ENCODE data around the gene TMEM14B. TPM values are rescaled to one million over a fixed set of nuclear protein-coding genes. Genes with fewer than 3 reads are reported as not detected.
"Not testable (repeated sequence)": the region's sequence is repeated elsewhere in the genome, so short reads cannot be mapped to it uniquely, and the experiment has no call there.

Gene TMEM14B
- total RNA-seq, 2 experiments from 2014 or later = 41.8 to 44.1 TPM

- intact Hi-C loops (cut with DNase I, micrococcal nuclease) = no loop called here
- H3K4me1 Mint-ChIP-seq (ENCODE audit: low read depth) = no peaks in the 10 kb centered on the region
- H3K36me3 ChIP-seq (ENCODE audit: insufficient read depth, low read length) = peaks cover 3% of the 10 kb centered on the region
- H3K36me3 Mint-ChIP-seq (ENCODE audit: low read depth) = peaks cover 16% of the 10 kb centered on the region
- H3K9me3 ChIP-seq (ENCODE audit: control insufficient read depth in 1 of 2, insufficient read depth in 1 of 2, low read length in 2 of 2) = no peaks in the 10 kb centered on the region
- ATAC-seq (ENCODE audit: poor library complexity) = no peak
- H3K9me3 Mint-ChIP-seq = no peaks in the 10 kb centered on the region
- no peak overlapping the region for H3K4me3 Mint-ChIP-seq
- no peak overlapping the region for H3K4me3 ChIP-seq (ENCODE audit: low read length)
- H3K27ac Mint-ChIP-seq = no peak overlapping the region
- H3K27me3 ChIP-seq (ENCODE audit: control insufficient read depth in 1 of 2, insufficient read depth in 2 of 2, low read length in 2 of 2) = no peaks in the 10 kb centered on the region
- H3K4me1 ChIP-seq (ENCODE audit: insufficient read depth, low read length) = no peaks in the 10 kb centered on the region
- no peak for TF ChIP-seq CTCF (IDR thresholded peaks at IDR 0.05)
- POLR2A ChIA-PET = interaction anchor here (1.1 to 1.7 kb wide), 2 partner anchors 16 to 34 kb away, joined by 3 read pairs; no protein-coding TSS in a partner anchor
- no peaks in the 10 kb centered on the region for H3K27me3 Mint-ChIP-seq
- H3K27ac ChIP-seq (ENCODE audit: low read depth in 1 of 2, low read length in 2 of 2) = no peak overlapping the region
- DNase-seq = no peak
- CTCF ChIA-PET = no interaction called here
Measured at GRCh38 chr6:10736731-10737130, 10.9 kb upstream of the TMEM14B start.

GRCh38 chr6:10740061-10740460, 7.5 kb upstream of the TMEM14B start:
- Histone ChIP-seq H3K36me3 (ENCODE audit: insufficient read depth, low read length) (no peaks in the 10 kb centered on the region), H3K4me3 (ENCODE audit: low read length) (no peak overlapping the region), H3K27ac (ENCODE audit: low read depth in 1 of 2, low read length in 2 of 2) (no peak overlapping the region), H3K27me3 (ENCODE audit: control insufficient read depth in 1 of 2, insufficient read depth in 2 of 2, low read length in 2 of 2) (no peaks in the 10 kb centered on the region), H3K9me3 (ENCODE audit: control insufficient read depth in 1 of 2, insufficient read depth in 1 of 2, low read length in 2 of 2) (no peaks in the 10 kb centered on the region), H3K4me1 (ENCODE audit: insufficient read depth, low read length) (no peaks in the 10 kb centered on the region)
- no peaks in the 10 kb centered on the region for H3K9me3 Mint-ChIP-seq
- H3K4me1 Mint-ChIP-seq (ENCODE audit: low read depth) = peaks cover 3% of the 10 kb centered on the region
- ChIA-PET POLR2A (no interaction called here), CTCF (interaction anchor here (0.6 kb wide), 1 partner anchor 19 kb away, joined by 4 read pairs; no protein-coding TSS in a partner anchor)
- no peak overlapping the region for H3K27ac Mint-ChIP-seq
- H3K27me3 Mint-ChIP-seq = no peaks in the 10 kb centered on the region
- DNase-seq = no peak
- no peak overlapping the region for H3K4me3 Mint-ChIP-seq
- intact Hi-C loops (cut with DNase I, micrococcal nuclease) = no loop called here
- ATAC-seq (ENCODE audit: poor library complexity) = no peak
- no peaks in the 10 kb centered on the region for H3K36me3 Mint-ChIP-seq (ENCODE audit: low read depth)
- TF ChIP-seq CTCF (IDR thresholded peaks at IDR 0.05) = no peak

GRCh38 chr6:10741643-10742042, 6.0 kb upstream of the TMEM14B start:
- H3K9me3 Mint-ChIP-seq; H3K36me3 ChIP-seq (ENCODE audit: insufficient read depth, low read length); H3K36me3 Mint-ChIP-seq (ENCODE audit: low read depth); H3K4me3 ChIP-seq (ENCODE audit: low read length); H3K27ac ChIP-seq (ENCODE audit: low read depth in 1 of 2, low read length in 2 of 2); intact Hi-C loops (cut with DNase I, micrococcal nuclease); CTCF ChIA-PET; H3K27ac Mint-ChIP-seq; H3K9me3 ChIP-seq (ENCODE audit: control insufficient read depth in 1 of 2, insufficient read depth in 1 of 2, low read length in 2 of 2); H3K27me3 ChIP-seq (ENCODE audit: control insufficient read depth in 1 of 2, insufficient read depth in 2 of 2, low read length in 2 of 2); H3K4me1 ChIP-seq (ENCODE audit: insufficient read depth, low read length); ATAC-seq (ENCODE audit: poor library complexity); H3K4me3 Mint-ChIP-seq; H3K27me3 Mint-ChIP-seq; DNase-seq: not testable (repeated sequence)
- H3K4me1 Mint-ChIP-seq (ENCODE audit: low read depth) = peaks cover 19% of the 10 kb centered on the region
- POLR2A ChIA-PET = interaction anchor here (1.2 kb wide), 1 partner anchor 47 kb away, joined by 3 read pairs; the partner anchor contains the start of genes C6orf52 and PAK1IP1

DNA sequence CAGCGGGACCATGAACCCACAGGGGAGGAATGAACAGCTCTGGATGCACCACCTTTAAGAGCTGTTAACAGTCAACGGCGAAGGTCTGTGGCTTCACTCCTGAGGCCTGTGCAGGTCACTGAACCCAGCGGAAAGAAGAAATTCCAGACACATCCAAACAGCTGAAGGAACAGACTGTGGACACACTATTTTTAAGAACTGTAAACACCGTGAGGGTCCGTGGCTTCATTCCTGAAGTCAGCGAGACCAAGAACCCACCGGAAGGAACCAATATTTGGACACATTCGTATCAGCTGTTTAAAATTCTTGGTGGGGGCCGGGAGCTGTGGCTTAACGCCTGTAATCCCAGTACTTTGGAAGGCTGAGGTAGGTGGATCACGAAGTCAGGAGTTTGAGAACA, 5.4 kb upstream of the TMEM14B start:
- H3K9me3 ChIP-seq (ENCODE audit: control insufficient read depth in 1 of 2, insufficient read depth in 1 of 2, low read length in 2 of 2) = no peaks in the 10 kb centered on the region
- no peaks in the 10 kb centered on the region for H3K36me3 ChIP-seq (ENCODE audit: insufficient read depth, low read length)
- H3K4me1 Mint-ChIP-seq (ENCODE audit: low read depth) = peaks cover 23% of the 10 kb centered on the region
- ATAC-seq (ENCODE audit: poor library complexity) = no peak
- H3K27ac Mint-ChIP-seq = no peak overlapping the region
- intact Hi-C loops (cut with DNase I, micrococcal nuclease) = no loop called here
- H3K27me3 ChIP-seq (ENCODE audit: control insufficient read depth in 1 of 2, insufficient read depth in 2 of 2, low read length in 2 of 2) = no peaks in the 10 kb centered on the region
- H3K36me3 Mint-ChIP-seq (ENCODE audit: low read depth) = no peaks in the 10 kb centered on the region
- peaks cover 8% of the 10 kb centered on the region for H3K4me1 ChIP-seq (ENCODE audit: insufficient read depth, low read length)
- ChIA-PET CTCF (interaction anchor here (0.6 kb wide), 1 partner anchor 48 kb away, joined by 3 read pairs; the partner anchor contains the start of gene C6orf52), POLR2A (no interaction called here)
- no peak overlapping the region for H3K27ac ChIP-seq (ENCODE audit: low read depth in 1 of 2, low read length in 2 of 2)
- no peak overlapping the region for H3K4me3 ChIP-seq (ENCODE audit: low read length)
- H3K4me3 Mint-ChIP-seq = no peak overlapping the region
- H3K27me3 Mint-ChIP-seq = no peaks in the 10 kb centered on the region
- no peak for TF ChIP-seq CTCF (IDR thresholded peaks at IDR 0.05)
- H3K9me3 Mint-ChIP-seq = no peaks in the 10 kb centered on the region
- no peak for DNase-seq
